Astrocyte (in vitro differentiated cells and primary cell): ENCODE results near the gene NOG.

Experiments used
- CTCF ChIP-seq: IDR thresholded peaks from 2 replicates; pipeline ENCODE4 v1.5.1; 2011; ENCODE audit warnings: low read depth, mild to moderate bottlenecking, inconsistent platforms, low read length, moderate library complexity; ENCODE audit not compliant: insufficient read depth
- EZH2 ChIP-seq: IDR thresholded peaks from 2 replicates; pipeline ENCODE4 v1.6.1; 2012; ENCODE audit warnings: mild to moderate bottlenecking, low read length, inconsistent platforms; ENCODE audit not compliant: insufficient read depth

- no peak for TF ChIP-seq CTCF
- TF ChIP-seq EZH2, result no peak
Observed at GRCh38 chr17:56595831-56596690, 2.6 kb downstream of the NOG start.
